ENCODE results near the gene GNG7.

The GNG7 gene

GRCh38 chr19:2636897-2637683 is 65.4 kb downstream of the GNG7 start:
- no peak overlapping the region for H3K4me3 Mint-ChIP-seq

GRCh38 chr19:2636141-2636896 is 66.2 kb downstream of the GNG7 start:
- Mint-ChIP-seq H3K4me1 (ENCODE audit: low read depth) (peaks cover 13% of the 10 kb centered on the region), H3K27ac (no peak overlapping the region), H3K4me3 (no peak overlapping the region), H3K27me3 (no peaks in the 10 kb centered on the region), H3K36me3 (no peaks in the 10 kb centered on the region), H3K9me3 (ENCODE audit: low read depth) (no peaks in the 10 kb centered on the region)

More at GRCh38 chr19:2636897-2637683, 65.4 kb downstream of the GNG7 start:
- Mint-ChIP-seq H3K36me3 (no peaks in the 10 kb centered on the region), H3K27ac (no peak overlapping the region), H3K9me3 (ENCODE audit: low read depth) (no peaks in the 10 kb centered on the region), H3K4me1 (ENCODE audit: low read depth) (peaks cover 12% of the 10 kb centered on the region), H3K27me3 (no peaks in the 10 kb centered on the region)

- Mint-ChIP-seq H3K36me3 (no peaks in the 10 kb centered on the region), H3K27ac (no peak overlapping the region), H3K9me3 (ENCODE audit: low read depth) (no peaks in the 10 kb centered on the region), H3K4me3 (no peak overlapping the region), H3K27me3 (no peaks in the 10 kb centered on the region), H3K4me1 (ENCODE audit: low read depth) (peaks cover 24% of the 10 kb centered on the region)
Observed at GRCh38 chr19:2634960-2635359, 67.5 kb downstream of the GNG7 start.

- Mint-ChIP-seq H3K27me3 (no peaks in the 10 kb centered on the region), H3K27ac (no peak overlapping the region), H3K9me3 (ENCODE audit: low read depth) (no peaks in the 10 kb centered on the region), H3K4me1 (ENCODE audit: low read depth) (peaks cover 30% of the 10 kb centered on the region), H3K36me3 (peaks cover 3% of the 10 kb centered on the region), H3K4me3 (no peak overlapping the region)
Observed at GRCh38 chr19:2634228-2634951, 68.1 kb downstream of the GNG7 start.

GRCh38 chr19:2633693-2634075 is 68.8 kb downstream of the GNG7 start:
- no peak overlapping the region for H3K4me3 Mint-ChIP-seq
- H3K27ac Mint-ChIP-seq, result no peak overlapping the region
- no peaks in the 10 kb centered on the region for H3K9me3 Mint-ChIP-seq (ENCODE audit: low read depth)
- H3K27me3 Mint-ChIP-seq, result no peaks in the 10 kb centered on the region
- peaks cover 4% of the 10 kb centered on the region for H3K36me3 Mint-ChIP-seq
- peaks cover 31% of the 10 kb centered on the region for H3K4me1 Mint-ChIP-seq (ENCODE audit: low read depth)

GRCh38 chr19:2631213-2631821 is 71.2 kb downstream of the GNG7 start:
- no peaks in the 10 kb centered on the region for H3K9me3 Mint-ChIP-seq (ENCODE audit: low read depth)
- peak overlapping the region; percentile 70 for H3K27ac Mint-ChIP-seq
- peaks cover 4% of the 10 kb centered on the region for H3K36me3 Mint-ChIP-seq
- H3K4me3 Mint-ChIP-seq, result no peak overlapping the region
- peaks cover 42% of the 10 kb centered on the region for H3K4me1 Mint-ChIP-seq (ENCODE audit: low read depth)
- no peaks in the 10 kb centered on the region for H3K27me3 Mint-ChIP-seq

GRCh38 chr19:2630352-2631001 is 72.0 kb downstream of the GNG7 start:
- Mint-ChIP-seq H3K4me1 (ENCODE audit: low read depth) (peaks cover 42% of the 10 kb centered on the region), H3K9me3 (ENCODE audit: low read depth) (no peaks in the 10 kb centered on the region), H3K4me3 (no peak overlapping the region), H3K27me3 (no peaks in the 10 kb centered on the region), H3K36me3 (peaks cover 4% of the 10 kb centered on the region), H3K27ac (no peak overlapping the region)

DNA sequence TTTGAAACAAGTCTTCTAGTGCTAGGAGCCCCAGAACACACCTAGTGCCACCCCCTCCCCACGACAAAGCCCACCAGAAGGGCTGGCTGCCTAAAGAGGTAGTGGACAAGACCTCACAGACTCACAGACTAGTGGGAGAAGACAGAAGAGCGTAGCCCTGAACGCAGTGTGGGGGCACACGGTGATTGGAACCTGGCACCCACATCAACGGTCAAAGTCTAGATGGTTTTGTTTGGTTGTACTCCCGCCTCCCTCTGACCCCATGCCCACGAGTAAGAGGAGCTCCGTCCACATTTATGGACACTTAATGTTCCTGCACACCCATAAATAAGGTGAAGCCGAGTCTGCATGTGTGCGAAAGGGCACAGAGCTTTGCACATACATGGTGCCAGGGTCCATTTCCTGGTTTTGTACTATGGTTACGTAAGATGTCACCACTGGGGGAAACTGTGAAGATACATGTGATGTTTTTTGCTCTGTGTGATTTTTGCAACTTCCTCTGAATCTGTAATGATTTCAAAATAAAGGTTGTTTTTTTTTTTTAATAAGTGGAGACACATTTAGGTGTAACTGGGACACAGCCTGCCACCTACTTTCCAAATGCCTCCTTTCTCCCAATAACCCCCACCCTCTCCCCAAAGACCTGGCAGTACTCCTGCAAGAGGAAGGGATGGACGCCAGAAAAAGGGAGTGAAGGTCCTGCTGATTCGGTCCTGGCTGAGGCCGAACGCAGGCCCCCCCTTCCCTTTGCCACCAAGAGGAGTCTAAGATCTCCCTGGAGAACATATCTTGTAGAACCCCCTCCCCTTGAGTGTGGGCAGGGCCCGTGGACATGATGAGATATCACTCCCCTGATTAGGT is 72.8 kb downstream of the GNG7 start:
- H3K4me1 Mint-ChIP-seq (ENCODE audit: low read depth), result peaks cover 42% of the 10 kb centered on the region
- peaks cover 4% of the 10 kb centered on the region for H3K36me3 Mint-ChIP-seq
- no peaks in the 10 kb centered on the region for H3K9me3 Mint-ChIP-seq (ENCODE audit: low read depth)
- H3K27ac Mint-ChIP-seq, result peak overlapping the region; percentile 28
- H3K4me3 Mint-ChIP-seq, result no peak overlapping the region
- no peaks in the 10 kb centered on the region for H3K27me3 Mint-ChIP-seq

GRCh38 chr19:2628597-2628996 is 73.9 kb downstream of the GNG7 start:
- no peak overlapping the region for H3K27ac Mint-ChIP-seq

GRCh38 chr19:2627855-2628254 is 74.6 kb downstream of the GNG7 start:
- Mint-ChIP-seq H3K36me3 (peaks cover 4% of the 10 kb centered on the region), H3K27me3 (no peaks in the 10 kb centered on the region), H3K27ac (peak overlapping the region; percentile 85), H3K4me3 (peak overlapping the region; percentile 22), H3K4me1 (ENCODE audit: low read depth) (peaks cover 46% of the 10 kb centered on the region), H3K9me3 (ENCODE audit: low read depth) (no peaks in the 10 kb centered on the region)

More at GRCh38 chr19:2628597-2628996, 73.9 kb downstream of the GNG7 start:
- H3K9me3 Mint-ChIP-seq (ENCODE audit: low read depth), result no peaks in the 10 kb centered on the region
- H3K36me3 Mint-ChIP-seq, result peaks cover 4% of the 10 kb centered on the region
- H3K4me3 Mint-ChIP-seq, result no peak overlapping the region
- peaks cover 45% of the 10 kb centered on the region for H3K4me1 Mint-ChIP-seq (ENCODE audit: low read depth)
- H3K27me3 Mint-ChIP-seq, result no peaks in the 10 kb centered on the region

GRCh38 chr19:2627319-2627829 is 75.1 kb downstream of the GNG7 start:
- H3K9me3 Mint-ChIP-seq (ENCODE audit: low read depth), result no peaks in the 10 kb centered on the region
- peak overlapping the region; percentile 35 for H3K4me3 Mint-ChIP-seq
- no peaks in the 10 kb centered on the region for H3K27me3 Mint-ChIP-seq
- peaks cover 4% of the 10 kb centered on the region for H3K36me3 Mint-ChIP-seq
- H3K4me1 Mint-ChIP-seq (ENCODE audit: low read depth), result peaks cover 46% of the 10 kb centered on the region
- peak overlapping the region; percentile 85 for H3K27ac Mint-ChIP-seq

GRCh38 chr19:2625434-2625833 is 77.1 kb downstream of the GNG7 start:
- Mint-ChIP-seq H3K27me3 (no peaks in the 10 kb centered on the region), H3K27ac (no peak overlapping the region), H3K36me3 (peaks cover 4% of the 10 kb centered on the region), H3K4me3 (no peak overlapping the region), H3K4me1 (ENCODE audit: low read depth) (peaks cover 53% of the 10 kb centered on the region), H3K9me3 (ENCODE audit: low read depth) (no peaks in the 10 kb centered on the region)

DNA sequence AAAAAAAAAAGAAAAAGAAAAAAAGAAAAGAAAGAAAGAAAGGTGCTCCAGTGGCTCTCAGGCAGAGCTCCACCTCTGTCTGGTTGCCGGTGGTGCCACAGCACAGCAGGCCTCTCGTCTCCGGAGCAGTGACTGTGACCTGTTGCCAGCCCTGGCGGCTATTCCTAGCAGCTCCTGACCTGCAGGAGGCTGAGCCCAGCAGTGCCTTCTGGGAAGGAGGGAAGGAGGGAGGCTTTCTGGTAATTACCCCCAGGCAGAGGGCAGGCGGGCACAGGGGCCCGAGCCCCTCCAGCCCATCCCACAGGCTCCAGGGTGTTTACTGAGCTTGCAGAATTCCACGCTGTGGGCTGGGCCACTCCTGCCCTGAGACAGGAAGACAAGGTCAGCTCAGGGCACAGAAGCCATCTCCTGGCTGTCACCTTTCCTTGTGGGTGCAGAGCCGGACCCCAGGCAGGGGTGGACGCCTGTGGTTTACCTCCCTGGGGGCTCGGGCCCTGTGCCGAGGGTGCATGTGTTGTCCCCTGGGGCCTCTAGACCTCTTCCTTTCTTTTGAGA is 77.9 kb downstream of the GNG7 start:
- H3K4me1 Mint-ChIP-seq (ENCODE audit: low read depth), result peaks cover 53% of the 10 kb centered on the region
- no peak overlapping the region for H3K4me3 Mint-ChIP-seq
- no peaks in the 10 kb centered on the region for H3K27me3 Mint-ChIP-seq
- no peaks in the 10 kb centered on the region for H3K9me3 Mint-ChIP-seq (ENCODE audit: low read depth)
- H3K27ac Mint-ChIP-seq, result no peak overlapping the region
- peaks cover 3% of the 10 kb centered on the region for H3K36me3 Mint-ChIP-seq

Measured in activated naive CD8-positive, alpha-beta T cell (primary cell).